GM21381 (cell line): ENCODE data around the gene GNS.

Experiments
- ATAC-seq: cut with Tn5 transposase; IDR thresholded peaks from one replicate; pipeline ENCODE4 v1.9.1; 2021; ENCODE audit warnings: mild to moderate bottlenecking, moderate library complexity; ENCODE audit not compliant: unreplicated experiment

GNS gene

DNA sequence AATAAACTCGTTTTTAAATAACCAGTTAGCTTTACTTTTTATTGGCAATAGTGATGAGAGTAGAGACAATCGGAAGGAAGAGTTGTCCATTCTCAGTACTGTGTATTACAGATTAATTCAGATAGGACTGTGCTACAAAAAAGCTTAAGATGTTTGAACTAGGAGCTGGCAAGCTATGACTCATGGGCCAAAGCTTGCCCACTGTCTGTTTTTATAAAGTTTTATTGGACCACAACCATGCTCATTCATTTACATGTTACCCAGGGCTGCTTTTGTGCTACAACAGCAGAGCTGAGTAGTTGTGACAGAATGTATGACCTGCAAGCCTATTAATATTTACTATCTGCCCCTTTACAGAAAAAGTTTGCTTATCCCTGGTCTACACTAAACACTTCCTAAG lies 19.4 kb downstream of the GNS start:
- no peak for ATAC-seq

DNA sequence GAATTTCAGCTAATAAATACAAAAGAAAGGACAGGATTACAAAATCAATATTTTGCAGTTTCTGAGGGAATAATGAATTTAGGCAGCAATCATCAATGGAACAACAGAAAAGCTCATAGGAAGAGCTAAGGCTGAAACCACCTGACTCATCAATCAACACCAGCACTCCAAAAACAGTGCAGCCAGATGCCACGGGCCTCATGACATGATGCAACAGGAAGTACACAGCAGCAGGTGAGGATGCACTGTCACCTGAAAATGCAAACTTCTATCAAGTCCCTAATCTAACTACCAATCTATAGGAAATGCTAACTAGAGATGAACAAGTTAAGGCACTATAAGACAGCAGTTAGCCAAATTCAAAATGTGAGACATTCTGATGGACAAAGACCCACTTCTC lies 21.7 kb downstream of the GNS start:
- ATAC-seq: no peak

DNA sequence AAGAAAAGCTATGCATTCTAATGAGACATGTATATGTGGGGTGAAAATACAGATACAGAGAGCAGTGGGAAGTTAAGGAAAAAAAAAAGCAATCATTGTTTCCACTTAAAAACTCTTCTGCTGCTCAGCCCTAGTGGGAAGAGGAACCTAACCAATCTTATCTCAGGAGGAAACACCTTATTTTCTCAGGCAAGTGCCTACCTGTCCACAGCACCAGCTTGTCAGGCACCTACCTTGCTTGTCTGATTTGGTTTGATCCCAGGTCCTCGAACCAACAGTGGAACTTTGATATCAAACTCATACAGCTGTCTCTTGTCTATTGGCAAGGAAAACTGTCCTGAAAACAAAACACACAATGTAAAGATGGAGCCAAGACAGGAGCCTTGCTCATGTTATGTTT lies 22.4 kb downstream of the GNS start:
- ATAC-seq: no peak

DNA sequence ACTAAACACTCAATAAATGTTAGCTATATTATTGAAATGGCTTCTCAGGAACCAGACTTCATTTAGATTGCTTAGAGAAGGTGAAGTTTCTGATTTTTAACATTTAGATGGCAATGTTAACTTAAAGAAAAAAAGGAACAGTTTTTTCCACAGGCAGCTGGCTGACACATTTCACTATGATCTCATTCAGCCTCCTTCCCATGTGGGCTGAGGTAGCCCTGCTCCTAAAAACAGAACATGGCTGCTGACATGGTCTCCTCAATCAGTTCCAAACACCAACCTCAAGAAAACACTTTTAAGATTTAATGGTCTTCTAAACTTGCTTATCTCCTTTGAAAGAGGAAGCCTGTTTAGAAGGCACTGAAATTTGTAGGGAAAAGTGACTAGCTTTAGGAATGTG lies 23.8 kb downstream of the GNS start:
- no peak for ATAC-seq

DNA sequence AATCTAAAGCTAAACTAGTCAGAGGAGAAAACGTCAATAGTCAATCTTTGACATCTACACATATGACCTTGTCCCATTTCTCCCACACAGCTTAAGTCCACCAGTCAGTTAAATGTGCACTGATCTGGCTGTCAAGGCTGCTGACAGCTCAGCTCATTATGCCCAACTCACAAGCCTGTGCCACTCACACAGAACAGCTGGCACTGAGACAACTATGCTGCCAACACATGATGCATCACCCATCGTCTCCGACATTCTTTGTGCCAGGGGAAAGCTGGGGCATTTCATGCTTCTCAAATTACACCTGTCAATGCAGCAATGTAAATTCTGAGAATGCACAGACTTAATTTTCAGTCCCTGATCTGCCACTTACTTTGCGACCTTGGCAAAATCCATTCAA lies 25.3 kb downstream of the GNS start:
- ATAC-seq: no peak

DNA sequence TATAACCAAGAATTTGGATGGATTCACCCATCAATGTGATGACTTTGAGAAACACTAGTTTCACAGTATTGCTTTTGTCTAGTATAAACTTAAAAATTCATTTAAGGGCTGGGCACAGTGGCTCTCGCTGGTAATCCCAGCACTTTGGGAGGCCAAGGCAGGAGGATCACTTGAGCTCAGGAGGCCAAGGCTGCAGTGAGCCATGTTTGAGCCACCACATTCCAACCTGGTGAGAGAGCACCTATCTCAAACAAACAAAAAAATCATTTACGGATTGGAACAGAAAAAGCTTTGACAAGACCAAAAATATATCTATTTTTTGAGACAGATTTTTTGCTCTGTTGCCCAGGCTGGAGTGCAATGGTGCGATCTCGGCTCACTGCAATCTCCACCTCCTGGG lies 27.5 kb downstream of the GNS start:
- no peak for ATAC-seq

DNA sequence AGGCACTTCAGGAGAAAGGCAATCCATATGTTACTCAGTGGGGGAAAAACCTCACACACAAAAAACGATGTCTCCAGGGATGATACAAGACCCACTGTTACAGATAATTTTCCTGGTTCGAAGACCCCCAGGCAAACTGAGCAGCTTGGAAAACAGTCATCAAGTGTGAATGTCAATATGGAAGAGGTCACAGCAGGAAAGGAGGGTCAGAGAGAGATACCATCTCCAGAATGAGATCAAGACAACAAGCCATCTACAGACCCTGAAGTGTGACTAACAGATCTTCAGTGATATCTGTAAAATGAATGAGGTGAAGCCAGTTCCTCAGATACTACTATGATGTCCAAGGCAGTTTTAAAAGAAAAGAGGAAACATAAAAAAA lies 28.6 kb downstream of the GNS start:
- ATAC-seq: no peak

DNA sequence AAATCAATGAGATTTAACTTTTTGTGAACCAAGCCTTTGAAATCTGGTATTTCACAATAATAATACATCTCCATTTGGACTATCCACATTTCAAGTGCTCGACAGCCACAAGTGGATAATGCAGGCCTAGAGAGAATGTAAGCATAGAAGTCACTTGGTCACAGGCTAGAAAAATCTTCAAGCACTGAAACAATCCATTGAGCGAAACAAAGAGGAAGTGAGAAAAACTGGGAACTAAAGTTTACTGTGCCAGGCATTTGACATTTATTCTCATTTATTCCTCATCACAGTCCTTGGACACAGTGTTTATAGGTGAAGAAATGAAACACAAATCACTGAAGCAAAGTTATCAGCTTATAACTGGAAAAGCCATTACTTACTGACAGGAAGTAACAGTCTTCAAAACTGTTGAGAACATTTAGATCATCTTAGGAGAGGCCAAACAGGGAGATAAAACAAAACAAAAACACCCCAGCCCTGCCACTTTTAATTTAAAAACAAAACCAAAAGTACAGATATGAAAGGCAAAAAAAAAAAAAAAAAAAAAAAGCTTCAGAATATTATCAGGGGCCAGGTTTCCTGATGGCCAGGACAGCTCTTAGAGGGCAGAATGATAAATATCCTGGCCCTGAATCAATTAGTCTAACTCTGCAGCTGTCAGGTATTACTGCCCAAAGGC lies 29.2 kb downstream of the GNS start:
- no peak for ATAC-seq

DNA sequence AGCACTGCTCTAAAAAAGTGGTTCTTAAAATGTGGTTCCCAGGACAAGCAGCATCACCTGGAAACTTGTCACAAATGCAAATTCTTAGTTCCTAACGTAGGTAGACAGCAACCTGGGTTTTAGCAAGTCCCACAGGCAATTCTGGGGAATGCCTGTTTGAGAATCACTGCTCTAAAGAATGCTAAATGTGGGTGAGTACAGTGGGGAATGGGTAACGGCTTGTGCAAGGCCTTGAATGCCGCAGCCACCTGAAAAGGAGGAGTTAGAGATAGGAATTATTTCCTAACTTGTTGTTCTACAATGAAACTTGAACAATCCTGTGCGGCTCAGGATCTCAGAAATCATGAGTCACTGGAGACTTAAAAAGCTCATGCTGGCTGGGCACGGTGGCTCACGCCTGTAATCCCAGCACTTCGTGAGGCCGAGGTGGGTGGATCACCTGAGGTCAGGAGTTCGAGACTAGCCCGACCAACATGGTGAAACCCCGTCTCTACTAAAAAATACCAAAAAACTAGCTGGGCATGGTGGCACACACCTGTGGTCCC lies 34.9 kb downstream of the GNS start:
- ATAC-seq: no peak

DNA sequence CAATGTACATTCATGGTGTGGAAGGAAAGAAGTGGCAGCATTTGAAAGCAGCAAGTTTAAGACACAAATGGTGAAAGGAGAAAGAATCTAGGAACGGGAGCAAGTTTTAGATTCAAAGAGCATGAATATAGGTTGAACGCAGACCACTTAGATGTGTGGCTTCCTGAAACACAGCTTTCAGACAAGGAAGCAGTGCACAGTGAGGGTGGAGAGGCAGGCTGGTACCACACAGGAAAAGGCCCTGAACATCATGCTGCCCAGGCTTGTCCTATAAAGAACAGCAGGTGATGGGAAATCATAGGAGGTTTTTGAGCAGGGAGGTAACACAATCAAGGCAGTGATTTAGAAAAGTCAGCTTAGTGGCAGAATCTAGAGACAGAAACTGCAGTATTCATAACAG lies 35.6 kb downstream of the GNS start:
- ATAC-seq: no peak

DNA sequence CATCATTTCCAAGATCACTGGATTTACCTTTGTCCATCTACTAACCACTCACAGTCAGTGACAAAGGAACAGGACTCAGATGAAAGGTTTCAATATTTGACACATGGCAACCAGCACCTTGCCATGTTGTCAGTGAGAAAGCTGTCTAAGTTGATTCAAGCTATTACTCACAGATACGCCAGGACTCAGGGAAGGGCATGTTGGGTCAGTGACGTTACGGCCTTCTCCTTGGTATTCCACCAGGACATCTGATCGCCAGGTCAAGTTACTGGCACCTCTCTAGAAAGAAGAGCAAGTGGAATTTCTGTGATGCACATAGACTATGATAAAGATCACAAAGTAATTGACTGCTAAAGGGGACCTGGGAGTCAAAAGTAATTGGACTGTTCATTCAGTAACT lies 36.4 kb downstream of the GNS start:
- no peak for ATAC-seq

DNA sequence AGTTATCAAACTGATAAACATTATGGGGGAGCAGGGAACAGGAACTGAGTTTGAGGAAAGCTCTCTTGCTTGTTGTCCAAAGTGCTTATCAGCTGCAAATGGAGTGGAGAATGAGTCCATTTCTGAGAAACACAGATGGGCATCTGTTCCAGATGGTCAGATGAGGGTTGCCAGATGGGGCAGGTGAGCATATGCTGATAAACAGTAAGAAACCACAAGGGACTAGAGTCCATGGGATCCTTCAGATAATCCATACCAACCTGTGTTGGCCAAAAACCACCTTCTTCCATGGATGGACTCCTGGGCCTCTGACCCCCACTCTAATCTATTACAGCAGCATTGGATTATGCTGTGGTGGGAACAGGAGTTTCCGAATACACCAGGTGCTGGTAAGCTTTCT lies 38.3 kb downstream of the GNS start:
- ATAC-seq: no peak

DNA sequence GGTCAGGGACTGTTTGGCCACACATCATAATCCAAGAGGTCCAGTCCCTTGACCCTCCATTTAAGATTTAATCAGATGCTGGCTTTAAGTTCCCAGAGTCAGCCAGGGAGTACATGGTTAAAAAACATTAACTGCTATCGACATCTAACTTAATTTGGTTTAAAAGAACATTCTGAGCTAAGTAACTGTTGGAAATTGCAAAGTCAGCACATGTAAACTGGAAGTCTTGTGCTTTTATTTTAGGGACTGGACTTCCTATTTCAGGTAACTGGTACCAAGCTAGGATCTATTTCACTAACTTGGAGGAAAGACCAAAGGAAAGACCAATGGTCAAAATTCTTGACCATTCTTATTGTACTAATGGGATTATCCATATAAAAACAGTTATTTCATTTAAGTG lies 40.6 kb downstream of the GNS start:
- no peak for ATAC-seq

DNA sequence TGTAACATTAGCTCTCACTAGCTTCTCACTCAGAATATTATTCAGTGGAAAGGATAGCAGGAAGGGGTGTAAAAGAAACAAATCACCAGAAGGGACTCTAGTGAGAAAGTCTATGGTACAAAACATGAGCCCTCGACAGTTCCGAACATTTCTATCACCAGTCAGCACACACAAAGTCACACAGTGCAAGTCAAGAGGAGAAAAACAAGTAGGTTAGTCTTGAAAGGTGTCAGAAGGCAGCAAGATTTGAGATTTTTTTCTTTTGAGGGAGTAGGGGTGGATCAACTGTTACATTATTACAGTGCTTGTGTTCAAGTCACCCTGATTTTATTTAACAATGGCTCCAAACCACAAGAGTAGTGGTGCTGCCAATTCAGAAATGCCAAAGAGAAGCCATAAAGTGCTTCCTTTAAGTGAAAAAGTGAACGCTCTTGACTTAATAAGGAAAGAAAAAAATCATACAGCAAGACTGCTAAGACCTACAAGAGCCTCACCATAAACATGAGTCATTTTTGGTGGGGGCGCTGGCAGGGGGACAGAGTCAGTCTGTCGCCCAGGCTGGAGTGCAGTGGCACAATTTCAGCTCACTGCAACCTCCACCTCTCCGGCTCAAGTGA lies 42.3 kb downstream of the GNS start:
- ATAC-seq: no peak

DNA sequence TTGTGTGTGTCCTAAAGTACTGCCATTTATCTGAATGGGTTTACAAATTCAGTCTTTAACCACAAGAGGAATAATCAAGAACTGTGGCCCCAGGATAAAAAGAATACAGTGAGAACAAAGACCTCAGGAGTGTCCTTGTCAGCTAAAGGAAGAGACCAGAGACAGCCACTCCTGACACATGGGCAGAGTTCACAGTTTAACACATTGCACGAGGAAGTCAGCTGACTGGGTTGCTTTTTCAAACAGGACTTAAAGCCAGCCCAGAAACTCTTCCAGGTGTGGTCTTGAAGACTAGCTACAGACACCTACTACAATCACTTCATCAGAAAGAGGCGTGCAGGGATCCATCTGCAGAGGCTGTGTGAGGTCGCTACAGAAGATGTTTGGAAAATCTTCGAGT lies 42.8 kb downstream of the GNS start:
- no peak for ATAC-seq

DNA sequence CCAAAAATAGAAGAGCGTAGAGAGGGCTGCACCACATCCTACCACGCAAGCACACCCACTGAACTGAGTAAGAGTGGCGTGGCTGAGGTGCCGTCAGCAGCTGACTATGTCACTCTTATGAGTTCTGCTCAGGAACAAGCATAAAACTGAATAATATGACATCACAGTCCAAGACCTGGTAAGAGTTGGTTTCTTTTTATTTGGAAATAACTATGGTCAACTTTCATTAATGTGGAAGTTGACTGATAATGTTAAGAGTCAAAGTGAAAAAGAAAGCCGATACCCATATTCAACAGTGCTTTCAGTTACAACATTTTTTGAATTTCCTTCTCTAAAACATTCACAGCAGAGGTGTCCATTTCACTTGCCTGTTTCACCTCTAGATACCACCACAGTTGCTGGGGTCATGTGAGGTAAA lies 44.6 kb downstream of the GNS start:
- peak; percentile 71 for ATAC-seq

DNA sequence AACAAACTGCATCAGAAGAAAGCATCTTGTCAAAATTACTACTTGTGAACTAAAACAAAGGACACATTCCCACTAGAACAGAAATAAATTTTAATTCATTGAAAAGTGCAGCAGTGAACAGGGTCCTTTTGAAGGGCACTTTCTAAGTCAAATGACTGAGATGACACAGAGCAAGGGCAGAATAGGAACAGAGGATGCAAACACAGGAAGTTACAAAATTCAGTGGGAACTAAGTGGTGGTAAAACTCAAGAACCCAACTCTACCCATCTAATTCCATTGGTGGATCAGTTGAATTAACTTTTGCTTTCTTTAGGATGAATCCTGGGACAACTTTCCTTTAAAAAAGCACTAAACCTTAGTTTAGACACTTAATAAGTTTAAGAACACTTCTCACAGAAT lies 45.8 kb downstream of the GNS start:
- ATAC-seq: no peak

DNA sequence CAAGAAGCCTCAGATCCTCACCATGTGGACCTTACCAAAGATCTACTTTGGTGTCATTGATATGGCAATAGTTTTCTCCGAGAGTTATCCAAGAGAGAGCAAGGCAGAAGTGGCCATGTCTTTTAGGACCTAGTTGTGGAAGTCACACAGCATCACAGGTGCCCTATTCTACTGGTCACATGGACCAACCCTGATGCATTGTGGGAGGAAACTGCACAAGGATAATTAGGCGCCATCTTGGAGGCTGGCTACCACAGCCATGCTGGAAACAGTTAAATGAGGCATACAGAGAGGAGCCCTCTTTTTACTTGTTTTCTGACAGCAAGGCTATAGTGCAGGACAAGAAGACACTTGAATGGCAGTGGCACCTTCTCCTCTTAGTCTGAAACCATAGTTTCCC lies 49.8 kb downstream of the GNS start:
- no peak for ATAC-seq

DNA sequence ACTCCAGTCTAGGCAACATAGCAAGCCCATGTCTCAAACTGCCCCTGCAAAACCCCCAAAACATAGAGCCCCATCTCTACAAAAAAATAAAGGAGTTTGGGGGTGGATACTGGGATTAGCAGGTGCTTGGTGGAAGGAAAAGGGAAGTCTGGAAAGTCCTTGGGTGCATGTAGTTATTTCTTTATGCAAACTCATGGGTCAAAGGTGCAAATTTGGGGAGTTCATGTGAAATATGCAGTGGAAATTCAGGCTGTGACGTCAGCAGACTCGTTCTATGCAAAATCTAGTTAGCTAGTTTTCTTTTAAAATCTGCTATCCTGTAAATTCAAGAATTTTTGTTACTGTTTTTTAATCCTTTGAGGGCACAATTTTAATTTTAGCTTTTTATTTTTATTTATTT lies 51.3 kb downstream of the GNS start:
- no peak for ATAC-seq

DNA sequence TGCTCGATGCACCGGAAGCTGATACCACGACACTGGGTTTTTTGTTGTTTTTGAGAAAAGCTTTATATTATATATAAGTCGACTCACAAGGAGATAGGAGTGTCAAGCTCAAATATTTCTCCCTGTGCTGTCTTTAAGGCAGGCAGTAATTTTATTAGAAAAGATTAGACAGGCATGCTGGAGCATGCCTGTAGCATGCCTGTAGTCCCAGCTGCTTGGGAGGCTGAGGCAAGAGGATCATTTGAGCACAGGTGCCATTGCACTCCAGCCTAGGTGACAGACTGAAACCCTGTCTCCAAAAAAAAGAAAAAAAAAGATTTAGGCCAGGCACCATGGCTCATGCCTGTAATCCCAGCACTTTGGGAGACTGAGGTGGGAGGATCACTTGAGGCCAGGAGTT lies 51.8 kb downstream of the GNS start:
- no peak for ATAC-seq

DNA sequence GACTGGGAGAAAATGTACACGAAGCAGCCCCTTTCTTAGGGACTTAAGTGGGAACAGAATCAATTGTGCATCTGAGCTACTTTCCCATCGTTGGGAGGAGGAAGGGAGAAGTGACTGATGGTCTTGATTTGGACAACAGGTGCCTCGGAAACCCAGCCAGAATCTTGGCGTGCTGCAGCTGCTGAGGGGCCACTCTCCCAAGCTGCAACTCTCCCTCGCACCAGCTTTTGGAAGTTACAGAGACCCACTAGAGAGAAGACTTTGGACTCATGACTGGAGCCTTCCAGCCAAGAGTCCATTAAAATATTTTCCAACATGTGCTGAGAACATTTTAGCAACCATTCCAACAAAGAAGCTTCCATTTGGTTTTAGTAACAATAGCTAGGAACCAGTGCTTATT lies 52.3 kb downstream of the GNS start:
- no peak for ATAC-seq

DNA sequence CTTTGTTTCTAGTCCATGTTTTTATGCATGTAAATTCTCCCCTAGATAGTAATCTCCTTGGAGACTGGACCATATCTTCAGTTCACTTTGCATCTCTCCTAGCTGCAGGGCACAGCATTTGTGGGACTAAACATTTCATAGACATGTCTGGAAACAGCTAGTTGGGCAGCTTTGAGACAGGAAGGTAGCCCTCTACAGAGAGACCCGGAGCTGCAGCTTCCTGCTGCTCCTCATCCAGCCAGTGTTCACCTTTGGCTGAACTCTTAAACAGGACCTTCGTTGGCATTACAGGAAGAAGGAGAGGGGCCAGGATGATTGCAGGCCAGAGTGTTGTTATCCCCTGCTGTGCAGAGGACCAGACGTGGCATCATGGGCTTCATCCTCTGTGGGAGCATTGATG lies 52.9 kb downstream of the GNS start:
- no peak for ATAC-seq

DNA sequence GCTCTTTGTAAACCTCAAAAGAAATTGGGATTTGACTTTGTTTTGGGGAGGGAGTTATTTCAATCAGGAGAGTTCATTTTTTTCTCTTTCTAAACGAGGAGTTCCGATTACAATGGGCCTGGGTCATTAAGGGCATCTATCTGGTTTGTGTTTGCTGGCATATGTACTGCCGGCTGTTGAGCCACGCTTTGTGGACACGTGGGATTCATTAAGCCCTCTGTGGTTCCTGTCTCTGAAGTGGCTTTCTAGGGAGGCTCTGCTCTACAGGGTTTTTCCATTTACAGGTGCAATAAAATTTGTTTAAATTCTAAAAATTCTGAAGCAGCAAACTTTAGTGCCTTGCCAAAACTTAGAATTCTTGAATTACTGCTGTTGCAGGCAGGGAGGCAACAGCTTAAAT lies 57.9 kb downstream of the GNS start:
- ATAC-seq: no peak
